HG03575 (cell line): Measurements from ENCODE around the gene FGD5.

Experiments used
- ATAC-seq: cut with Tn5 transposase; IDR thresholded peaks from one replicate; pipeline ENCODE4 v1.9.1; 2021; ENCODE audit not compliant: unreplicated experiment, insufficient number of reproducible peaks, low FRiP score; ENCODE audit errors: extremely low read depth

The FGD5 gene

GRCh38 chr3:14823393-14823792 lies 4.6 kb downstream of the FGD5 start:
- ATAC-seq, result no peak

GRCh38 chr3:14823910-14824629 lies 5.3 kb downstream of the FGD5 start:
- ATAC-seq, result no peak

- ATAC-seq, result no peak
These were observed 5.9 kb downstream of the FGD5 start for GRCh38 chr3:14824646-14825045.

GRCh38 chr3:14826069-14826468 lies 7.3 kb downstream of the FGD5 start:
- ATAC-seq, result no peak

GRCh38 chr3:14827776-14828175 lies 9.0 kb downstream of the FGD5 start:
- ATAC-seq, result no peak

GRCh38 chr3:14829811-14830210 lies 11.0 kb downstream of the FGD5 start:
- no peak for ATAC-seq

GRCh38 chr3:14831916-14832450 lies 13.2 kb downstream of the FGD5 start:
- ATAC-seq, result no peak

- ATAC-seq, result no peak
These were observed 14.4 kb downstream of the FGD5 start for GRCh38 chr3:14832975-14833722.

GRCh38 chr3:14834121-14834520 lies 15.4 kb downstream of the FGD5 start:
- ATAC-seq, result no peak

- ATAC-seq, result no peak
These were observed 16.2 kb downstream of the FGD5 start for GRCh38 chr3:14834807-14835466.

GRCh38 chr3:14836049-14836468 lies 17.3 kb downstream of the FGD5 start:
- no peak for ATAC-seq

GRCh38 chr3:14837186-14837877 lies 18.6 kb downstream of the FGD5 start:
- ATAC-seq, result no peak

GRCh38 chr3:14837878-14838258 lies 19.1 kb downstream of the FGD5 start:
- ATAC-seq, result no peak

- no peak for ATAC-seq
These were observed 20.5 kb downstream of the FGD5 start for GRCh38 chr3:14839236-14839635.

- ATAC-seq, result no peak
These were observed 23.1 kb downstream of the FGD5 start for GRCh38 chr3:14841836-14842235.

- no peak for ATAC-seq
These were observed 23.5 kb downstream of the FGD5 start for GRCh38 chr3:14842277-14842676.

- ATAC-seq, result no peak
These were observed 24.6 kb downstream of the FGD5 start for GRCh38 chr3:14843321-14843720.

GRCh38 chr3:14844386-14845170 lies 25.8 kb downstream of the FGD5 start:
- ATAC-seq, result no peak

- ATAC-seq, result no peak
These were observed 26.4 kb downstream of the FGD5 start for GRCh38 chr3:14845180-14845579.
